GM21576 (cell line): Measurements from ENCODE around the gene TUBA3E.
A peak's percentile ranks its signal among the peaks of the same experiment; 100 is the strongest.
"Not testable (repeated sequence)": the region's sequence is repeated elsewhere in the genome, so short reads cannot be mapped to it uniquely, and the experiment has no call there.

Source experiments
- ATAC-seq: cut with Tn5 transposase; IDR thresholded peaks from one replicate; pipeline ENCODE4 v1.9.1; 2021; ENCODE audit warnings: mild to moderate bottlenecking, moderate library complexity; ENCODE audit not compliant: unreplicated experiment

The TUBA3E gene

DNA sequence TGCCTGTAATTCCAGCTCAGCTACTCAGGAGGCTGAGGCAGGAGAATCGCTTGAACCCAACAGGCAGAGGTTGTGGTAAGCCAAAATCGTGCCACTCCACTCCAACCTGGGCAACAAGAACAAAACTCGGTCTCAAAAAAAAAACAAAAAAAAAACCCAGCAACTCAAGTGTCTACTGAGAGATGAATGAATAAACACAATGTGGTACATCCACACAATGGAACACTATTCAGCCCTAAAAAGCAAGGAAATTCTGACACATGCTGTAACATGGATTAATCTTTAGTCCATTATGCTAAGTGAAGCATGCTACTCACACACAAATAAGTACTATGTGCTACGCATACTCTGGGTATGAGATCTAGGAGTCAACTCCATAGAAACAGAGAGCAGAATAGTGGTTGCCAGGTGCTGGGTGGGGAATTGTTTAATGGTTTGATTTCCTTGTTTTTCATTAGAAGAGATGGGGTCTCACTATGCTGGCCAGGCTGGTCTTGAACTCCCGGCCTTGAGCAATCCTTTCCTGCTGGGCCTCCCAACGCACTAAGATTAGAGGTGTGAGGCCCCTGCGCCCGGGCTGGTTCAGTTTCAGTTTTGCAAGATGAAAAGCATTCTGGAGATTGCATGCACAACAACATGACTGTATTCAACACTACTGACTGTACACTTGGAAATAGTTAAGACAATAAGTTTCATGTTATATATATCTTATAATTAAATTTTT, 32.8 kb downstream of the TUBA3E start:
- no peak for ATAC-seq

DNA sequence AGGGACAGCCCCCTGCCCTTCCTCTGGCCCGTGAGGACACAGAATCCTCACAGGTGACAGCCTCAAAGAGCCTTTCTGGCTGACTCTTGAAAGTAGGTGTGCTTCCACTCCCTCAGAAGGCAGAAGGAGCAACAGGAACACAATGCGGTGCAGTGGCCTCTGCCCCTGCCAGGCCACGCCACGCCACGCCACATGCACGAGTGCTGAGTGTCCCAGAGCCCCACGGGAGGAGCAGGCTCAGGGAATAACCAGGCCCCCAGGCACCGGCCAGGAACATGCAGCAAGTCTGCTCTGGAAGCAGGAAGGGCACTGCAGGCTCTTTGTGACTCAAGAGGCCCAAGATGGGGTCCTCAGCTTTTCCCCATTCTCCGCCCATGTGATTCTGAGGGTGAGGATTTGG, 35.3 kb downstream of the TUBA3E start:
- ATAC-seq, result no peak

DNA sequence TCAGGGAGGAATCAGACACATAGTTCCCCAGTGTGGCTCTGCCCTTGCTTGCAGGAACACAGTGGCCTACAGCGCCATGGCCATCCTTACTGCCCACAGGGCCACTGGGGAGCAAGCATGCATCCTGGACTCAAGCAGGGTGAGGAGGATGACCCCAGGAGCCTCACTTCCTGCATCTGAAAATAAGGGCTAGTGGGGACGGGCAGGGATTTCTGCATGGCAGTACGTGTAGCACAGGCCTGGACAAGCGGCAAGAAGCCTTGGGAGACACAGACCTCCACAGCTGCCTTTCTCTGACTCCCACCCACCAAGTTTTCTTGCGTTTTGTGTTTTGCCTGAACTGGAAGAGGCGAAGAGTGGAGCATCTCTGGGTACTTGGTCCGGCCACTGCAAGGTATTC, 35.8 kb downstream of the TUBA3E start:
- ATAC-seq, result not testable (repeated sequence)

DNA sequence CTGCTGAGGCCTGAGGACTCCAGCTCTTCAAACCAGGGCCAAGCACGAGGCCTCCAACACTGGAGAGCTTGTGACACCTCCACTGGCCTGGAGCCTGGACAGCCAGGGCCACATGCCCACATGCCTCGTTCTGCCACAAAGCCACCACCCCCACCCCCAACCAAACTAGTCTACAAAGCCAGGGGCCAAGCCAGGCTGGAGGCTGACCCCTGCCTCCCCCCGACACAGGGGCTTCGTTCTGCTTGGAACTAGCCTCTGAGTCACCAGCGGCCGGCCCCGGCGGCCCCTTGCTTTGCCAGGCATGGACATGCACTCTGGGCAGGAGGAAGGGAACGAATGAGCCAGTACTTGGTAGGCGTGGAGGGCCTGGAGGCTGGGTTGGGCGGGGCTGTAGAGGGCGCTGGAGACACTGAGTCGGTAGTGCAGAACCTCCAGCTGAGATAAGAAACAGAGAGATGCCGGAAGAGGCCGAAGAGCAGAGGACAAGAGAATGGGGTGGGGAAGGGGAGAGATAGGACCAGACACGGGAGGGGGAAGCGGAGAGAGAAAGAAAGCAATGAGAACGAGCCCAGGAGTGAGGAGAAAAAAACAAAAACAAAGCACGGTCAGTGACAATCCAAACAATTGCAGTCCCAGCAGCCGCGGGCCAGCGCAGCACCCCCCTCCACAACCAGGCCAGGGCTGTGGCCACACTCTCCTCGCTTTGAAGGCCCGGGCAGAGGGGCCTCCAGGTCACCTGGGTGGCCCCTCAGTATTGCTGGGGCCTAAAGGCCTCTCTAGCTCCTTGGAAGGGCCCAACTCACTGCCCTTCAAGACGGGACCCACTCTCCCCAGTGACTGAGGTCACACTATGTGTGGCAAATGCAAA, 37.2 kb downstream of the TUBA3E start:
- not testable (repeated sequence) for ATAC-seq

DNA sequence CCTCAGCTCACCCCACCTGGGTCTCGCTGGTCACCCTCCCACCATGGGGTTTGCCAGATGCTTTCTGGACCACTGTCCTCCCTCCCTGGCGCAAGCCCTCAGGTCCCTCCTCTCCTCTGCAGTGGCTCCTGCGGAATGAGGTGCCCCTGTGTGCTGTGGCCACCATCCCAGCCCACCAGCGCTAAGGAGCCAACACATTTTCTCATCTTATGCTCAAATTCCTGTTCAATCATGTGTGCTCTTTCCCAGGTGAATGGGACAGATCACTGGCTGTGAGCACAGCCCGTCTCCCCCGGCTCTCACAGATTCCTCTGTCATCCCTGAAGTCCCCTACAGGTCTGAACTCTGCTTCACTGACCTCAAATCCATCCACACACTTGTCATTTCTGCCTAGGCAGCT, 38.1 kb downstream of the TUBA3E start:
- ATAC-seq, result no peak

DNA sequence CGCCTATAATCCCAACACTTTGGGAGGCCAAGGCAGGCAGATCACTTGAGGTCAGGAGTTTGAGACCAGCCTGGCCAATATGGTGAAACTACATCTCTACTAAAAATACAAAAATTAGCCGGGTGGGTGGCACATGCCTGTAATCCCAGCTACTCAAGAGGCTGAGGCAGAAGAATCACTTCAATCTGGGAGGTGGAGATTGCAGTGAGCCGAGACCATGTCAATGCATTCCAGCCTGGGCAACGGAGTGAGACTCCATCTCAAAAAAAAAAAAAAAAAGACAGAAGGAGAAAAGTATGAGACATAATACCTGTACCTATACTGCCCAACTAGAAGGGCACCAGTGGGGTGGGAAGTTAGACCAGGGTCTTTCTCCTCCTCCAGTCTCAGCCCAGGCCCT, 38.9 kb downstream of the TUBA3E start:
- not testable (repeated sequence) for ATAC-seq

DNA sequence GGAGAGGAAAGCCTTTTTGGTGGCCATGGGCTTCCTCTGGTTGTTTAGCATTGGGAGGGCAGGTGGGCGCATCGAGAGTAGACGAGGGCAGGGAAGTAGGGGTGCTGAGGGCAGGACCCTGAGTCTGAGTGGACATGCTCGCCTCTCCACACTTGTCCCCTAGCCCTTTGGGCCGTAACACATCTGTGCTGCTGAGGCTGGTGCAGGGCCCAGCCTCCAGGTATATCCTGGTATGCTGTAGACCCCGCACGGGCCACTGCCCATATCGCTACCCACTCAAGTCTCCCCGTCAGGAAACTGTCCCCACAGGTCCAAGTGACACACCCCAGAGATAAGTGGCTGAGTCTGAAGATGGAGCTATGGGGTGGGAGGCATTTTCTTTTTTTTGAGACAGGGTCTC, 39.6 kb downstream of the TUBA3E start:
- ATAC-seq, result no peak

DNA sequence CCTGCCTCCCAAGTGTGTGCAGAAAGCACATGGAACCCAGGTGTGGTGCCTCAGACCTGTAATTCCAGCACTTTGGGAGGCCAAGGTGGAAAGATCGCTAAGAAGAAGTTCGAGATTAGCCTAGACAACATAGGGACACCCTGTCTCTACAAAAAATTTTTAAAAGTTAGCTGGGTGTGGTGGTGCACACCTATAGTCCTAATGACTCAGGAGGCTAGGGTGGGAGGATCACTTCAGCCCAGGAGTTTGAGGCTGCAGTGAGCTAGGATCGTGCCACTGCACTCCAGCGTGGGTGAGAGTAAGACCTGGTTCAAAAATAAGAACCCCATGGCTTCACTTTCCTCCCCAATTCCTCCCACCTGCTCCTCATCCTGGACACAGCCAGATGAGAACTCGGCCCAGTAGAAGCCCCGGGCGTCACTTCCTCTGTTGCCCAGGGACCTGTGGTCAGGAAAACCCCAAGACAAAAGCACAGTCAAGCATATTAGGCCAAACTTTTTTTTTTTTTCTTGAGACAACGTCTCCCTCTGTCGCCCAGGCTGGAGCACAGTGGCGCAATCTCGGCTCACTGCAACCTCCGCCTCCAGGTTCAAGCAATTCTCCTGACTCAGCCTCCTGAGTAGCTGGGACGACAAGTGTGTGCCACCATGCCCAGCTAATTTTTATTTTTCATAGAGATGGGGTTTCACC, 40.3 kb downstream of the TUBA3E start:
- ATAC-seq, result peak; percentile 82

DNA sequence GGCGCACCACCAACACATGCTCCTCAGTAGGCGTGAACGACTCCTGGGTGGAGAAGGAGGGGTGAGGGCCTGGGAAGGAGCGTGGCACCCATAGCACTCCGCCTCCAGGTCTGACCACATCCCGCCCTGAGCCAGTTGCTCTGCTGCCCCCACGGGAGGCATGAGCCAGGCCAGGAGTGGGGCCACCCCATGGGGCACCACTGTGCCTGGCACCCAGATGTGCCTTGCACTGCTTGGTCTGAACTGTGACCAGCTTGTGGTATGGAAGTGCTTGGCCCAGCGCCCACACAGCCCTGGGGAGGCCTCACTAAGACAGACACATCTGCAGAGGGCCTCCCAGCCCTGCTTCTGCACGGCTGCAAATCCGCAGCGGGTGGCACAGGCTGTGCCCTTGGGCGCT, 40.9 kb downstream of the TUBA3E start:
- peak; percentile 35 for ATAC-seq

DNA sequence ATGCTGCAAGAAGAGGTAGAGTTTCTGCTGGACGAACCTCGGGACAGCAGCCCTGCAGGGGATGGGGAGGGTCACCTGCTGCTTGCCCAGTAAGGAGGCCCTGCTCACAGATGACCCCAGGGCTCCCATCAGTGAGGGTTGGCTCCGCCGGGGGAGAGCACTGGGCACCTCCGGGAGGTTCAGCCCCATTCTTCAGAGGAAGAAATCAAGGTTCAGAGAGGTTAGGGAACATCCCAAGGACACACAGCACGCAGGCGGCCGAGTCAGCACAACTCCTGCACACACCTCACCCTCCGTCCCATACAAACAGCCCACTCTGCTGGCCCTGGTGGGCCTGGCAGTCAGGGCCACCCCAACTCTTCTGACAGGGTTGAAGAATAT, 41.6 kb downstream of the TUBA3E start:
- ATAC-seq, result no peak

DNA sequence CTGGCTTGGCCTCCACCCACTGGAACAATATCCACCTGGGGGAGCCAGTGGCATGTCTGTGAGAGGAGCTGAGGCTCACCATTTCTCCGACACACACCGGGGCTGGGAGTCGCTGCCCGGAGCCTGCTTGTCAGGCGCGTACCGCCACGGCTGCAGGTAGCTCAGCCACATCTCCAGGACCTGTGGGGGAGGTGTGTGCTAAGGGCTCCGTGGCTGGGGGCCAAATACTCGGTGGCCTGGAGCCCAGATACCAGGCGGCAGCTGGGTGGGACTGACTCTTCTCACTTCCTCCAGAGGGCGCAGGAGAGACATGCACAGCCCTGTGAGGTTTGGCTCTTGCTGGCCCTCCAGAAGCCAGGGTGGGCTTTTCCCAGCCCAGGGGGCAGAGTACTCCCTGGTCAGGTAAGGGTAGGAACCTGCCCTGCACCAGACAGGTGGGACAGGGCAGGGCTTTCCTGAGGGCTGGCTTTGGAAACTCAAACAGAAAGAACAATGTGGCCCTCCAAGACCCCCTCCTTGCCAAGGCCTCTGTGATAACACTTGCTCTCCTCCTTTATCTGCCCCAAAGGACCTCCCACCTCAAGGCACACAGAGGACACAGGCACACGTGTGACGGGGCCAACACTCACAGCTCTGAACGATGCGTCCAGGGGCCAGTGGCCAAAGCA, 42.1 kb downstream of the TUBA3E start:
- ATAC-seq, result not testable (repeated sequence)

DNA sequence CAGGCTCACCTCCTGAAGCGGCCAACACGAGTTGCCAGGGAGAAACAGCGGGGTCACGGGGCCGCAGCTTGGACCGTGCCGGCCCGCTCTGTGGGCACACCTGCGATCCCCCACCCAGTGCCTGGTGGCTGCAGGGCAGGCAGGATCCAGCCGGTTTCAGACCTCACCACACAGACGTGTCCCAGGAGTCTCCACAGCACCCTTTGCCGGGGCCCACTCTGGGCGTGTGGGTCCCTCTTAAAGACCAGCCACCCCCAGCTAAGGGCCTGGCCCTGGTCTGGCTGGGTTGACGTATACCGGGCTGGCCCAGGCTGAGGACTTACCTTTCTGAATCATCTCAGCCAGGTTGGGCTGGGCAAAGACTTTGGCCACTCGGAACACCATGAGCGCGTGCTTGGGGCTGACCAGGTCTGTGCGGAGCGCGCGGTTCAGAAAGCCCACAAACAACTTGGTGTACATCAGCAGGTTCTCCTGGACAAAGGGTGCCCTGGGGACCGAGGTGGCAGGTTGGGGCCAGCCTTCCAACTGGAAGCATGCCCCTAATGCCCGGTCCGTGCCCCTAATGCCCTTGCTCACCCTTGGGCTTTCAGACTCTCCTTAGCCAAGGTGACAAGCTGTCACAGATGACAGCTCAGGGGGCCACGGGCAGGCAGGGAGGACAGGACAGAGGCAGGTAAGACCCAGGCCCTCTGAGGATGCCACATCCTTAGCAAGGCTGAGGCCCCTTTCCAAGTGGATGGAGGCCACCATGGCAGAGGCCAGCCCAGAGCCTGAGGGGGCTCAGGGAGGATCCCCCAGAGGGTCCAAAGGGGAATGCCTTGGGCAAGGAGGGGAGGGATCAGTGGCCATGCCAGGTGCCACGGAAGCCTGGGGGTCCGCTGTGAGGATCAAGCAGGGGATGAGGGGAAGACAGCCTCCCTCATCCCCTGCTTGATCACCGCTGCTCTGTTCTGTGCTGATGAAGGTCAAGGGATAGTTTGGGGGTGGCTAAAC, 43.2 kb downstream of the TUBA3E start:
- no peak for ATAC-seq

DNA sequence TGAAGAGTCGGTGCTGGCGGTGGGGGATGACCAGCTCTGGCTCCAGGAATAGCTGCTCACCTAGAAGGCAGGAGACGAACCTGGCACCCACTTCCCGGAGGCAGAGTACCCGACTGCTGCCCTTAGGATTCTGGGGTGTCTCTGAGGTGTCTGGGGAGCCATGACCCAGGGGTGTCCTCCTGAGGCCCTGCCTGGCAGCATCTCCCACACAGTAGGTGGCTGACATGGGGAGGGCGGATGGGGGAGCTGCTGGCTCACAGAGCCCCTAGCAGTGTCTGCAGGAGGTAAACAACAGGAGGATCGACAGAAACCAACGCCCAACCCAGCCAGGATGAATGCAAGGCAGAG, 43.8 kb downstream of the TUBA3E start:
- not testable (repeated sequence) for ATAC-seq

DNA sequence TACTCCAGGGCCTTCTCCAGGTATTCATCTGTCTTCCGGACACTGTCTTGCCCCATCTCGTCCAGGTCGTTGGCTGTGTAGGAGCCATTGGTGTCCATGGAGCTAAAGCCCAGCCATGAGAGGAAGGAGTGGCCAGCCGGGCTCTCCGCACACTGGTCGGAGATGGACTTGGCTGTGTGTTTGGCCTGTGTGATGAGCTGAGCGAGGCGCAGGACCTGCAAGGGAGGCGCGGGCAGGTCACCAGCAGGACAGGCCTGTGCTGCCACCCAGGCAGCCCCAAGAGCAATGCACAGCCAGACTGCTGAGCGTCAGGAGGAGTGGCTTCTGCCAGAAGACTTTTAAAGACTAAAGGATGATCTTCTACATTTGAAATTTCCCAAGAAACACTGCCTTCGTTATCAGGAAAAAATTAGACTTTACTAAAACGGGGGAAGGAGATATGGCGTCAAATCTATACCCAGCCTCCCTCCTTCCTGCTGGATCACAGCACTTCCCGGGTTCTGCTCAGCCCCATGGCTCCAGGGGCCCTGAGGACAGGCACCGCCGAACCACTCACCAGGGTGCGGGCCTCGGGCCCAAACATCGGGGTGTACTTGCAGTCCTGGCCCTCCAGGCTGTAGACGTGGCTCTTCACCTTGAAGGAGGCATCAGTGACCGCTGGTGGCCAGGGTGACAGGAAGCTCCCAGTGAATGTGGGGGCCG, 44.4 kb downstream of the TUBA3E start:
- ATAC-seq, result not testable (repeated sequence)

DNA sequence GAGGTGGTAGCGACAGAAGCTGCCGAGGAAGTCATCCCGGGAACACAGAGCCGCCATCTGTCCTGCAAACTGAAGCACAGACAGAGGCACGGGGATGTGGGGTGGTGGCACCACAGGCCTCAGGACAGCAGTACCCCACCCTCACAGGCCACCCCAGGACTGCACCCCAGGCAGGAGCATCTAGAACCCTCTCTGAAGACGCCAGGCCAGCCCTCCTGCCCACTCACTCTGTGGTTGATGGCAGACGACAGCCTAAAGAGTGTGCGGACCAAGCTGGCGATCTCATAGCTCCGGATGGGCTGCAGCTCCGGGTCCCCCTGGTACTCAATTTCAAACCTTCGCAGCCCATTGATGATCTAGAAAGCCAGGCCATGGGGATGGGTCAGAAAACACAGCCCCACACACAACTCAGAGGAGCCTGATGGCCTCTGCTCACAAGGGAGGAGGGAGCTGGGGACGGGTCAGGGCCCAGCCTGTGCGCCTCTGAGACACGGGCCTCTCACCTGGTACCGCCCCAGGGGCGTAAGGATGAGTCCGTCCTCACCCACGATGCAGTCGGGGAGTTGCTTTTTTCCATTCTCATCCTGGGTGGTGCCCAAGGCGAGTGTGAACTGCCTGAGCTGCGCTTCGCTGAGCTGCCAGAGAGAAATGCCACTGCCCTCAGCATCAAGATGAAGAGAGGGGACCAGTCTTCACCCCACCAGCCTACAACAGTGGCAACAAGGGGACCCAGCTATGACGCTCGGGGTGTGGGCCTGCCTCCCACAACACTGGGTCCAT, 45.2 kb downstream of the TUBA3E start:
- ATAC-seq, result no peak

DNA sequence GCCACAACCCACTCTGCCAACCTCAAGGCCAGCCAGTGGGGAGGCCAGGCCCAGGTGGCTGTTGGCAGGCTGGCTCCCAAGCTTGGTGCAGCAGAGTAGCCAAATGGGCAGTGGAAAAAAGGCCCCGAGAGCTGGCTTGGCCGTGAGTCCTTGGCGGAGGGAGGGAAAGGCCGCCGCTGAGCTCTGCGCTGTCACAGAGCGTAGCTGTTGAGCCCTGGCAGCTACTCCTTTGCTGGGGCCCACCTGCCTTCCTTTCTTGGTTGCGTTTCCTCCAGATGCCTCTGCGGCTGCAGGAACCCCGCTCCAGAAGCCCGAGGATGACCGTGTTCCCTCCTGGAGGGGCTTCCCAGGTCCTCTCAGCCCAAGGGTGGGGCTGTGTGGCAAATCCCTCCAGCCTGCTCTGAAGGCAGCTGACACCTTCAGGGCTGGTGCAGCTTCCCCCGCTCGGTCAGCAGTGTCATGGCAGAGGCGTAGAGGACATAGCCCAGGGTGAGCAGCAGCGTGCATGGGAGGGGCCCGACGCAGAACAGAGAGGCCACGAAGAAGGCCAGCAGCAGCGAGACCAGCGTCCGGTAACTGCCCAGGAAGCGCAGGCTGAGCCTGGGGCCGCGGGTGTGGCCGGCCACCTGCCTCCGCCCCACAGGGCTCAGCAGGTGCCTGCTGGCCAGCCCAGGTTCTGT, 46.0 kb downstream of the TUBA3E start:
- not testable (repeated sequence) for ATAC-seq

DNA sequence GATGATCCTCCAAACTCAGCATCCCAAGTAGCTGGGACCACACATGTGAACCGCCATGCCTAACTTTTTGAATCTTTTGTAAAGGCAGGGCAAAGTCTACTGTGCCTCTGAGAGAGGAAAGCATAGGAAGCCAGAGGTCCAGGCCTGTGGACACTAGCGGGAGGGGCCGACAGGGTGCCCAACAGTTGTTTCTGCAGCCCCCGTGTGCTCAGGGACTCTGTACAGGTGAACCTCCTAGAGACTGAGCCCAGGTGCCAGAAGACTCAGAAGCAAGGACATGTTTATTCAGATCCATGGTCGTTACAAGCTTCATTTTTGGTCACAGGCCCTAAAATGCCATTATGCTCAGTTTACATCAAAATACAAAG, 47.1 kb downstream of the TUBA3E start:
- not testable (repeated sequence) for ATAC-seq
